ENCODE measurements around the gene ADAT3.
"Not testable (repeated sequence)": the region's sequence is repeated elsewhere in the genome, so short reads cannot be mapped to it uniquely, and the experiment has no call there.

Gene ADAT3

DNA sequence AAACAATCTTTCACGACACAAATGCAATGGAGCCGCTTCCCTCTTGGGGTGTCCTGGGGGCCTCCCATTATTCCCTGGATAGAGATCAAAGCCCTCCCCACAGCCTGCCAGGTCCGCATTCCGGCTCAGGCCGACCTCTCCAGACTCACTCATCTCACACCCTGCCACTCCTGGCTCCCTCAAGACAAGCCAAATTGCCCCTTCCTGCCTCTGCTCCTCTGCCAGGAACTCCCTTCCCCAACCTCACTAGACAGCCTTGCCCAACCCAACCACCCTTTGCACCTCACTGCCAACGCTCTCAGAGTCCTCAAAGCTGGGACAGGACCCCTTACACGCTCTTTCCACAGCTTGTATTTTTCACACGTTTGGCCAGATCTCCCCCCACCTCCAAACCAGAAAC lies 21.4 kb upstream of the ADAT3 start:
- peak overlapping the region; percentile 87 for H3K9ac ChIP-seq (ENCODE audit: low read length)
- no peak overlapping the region for H2AFZ ChIP-seq (ENCODE audit: low read depth, low read length)
- H3K79me2 ChIP-seq (ENCODE audit: low read length), result peaks cover 47% of the 10 kb centered on the region
- H3K9me3 ChIP-seq (ENCODE audit: insufficient read depth, low read length), result no peaks in the 10 kb centered on the region
- no peak for TF ChIP-seq EZH2phosphoT487 (IDR thresholded peaks at IDR 0.05; ENCODE audit: low read depth)
- TF ChIP-seq, protein P1, sequence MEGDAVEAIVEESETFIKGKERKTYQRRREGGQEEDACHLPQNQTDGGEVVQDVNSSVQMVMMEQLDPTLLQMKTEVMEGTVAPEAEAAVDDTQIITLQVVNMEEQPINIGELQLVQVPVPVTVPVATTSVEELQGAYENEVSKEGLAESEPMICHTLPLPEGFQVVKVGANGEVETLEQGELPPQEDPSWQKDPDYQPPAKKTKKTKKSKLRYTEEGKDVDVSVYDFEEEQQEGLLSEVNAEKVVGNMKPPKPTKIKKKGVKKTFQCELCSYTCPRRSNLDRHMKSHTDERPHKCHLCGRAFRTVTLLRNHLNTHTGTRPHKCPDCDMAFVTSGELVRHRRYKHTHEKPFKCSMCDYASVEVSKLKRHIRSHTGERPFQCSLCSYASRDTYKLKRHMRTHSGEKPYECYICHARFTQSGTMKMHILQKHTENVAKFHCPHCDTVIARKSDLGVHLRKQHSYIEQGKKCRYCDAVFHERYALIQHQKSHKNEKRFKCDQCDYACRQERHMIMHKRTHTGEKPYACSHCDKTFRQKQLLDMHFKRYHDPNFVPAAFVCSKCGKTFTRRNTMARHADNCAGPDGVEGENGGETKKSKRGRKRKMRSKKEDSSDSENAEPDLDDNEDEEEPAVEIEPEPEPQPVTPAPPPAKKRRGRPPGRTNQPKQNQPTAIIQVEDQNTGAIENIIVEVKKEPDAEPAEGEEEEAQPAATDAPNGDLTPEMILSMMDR (IDR thresholded peaks at IDR 0.05; ENCODE audit: low read depth, low read length), result no peak
- H3K4me1 ChIP-seq (ENCODE audit: low read length), result peaks cover 23% of the 10 kb centered on the region
- peak overlapping the region; percentile 96 for H3K4me3 ChIP-seq (ENCODE audit: low read length)
- no peaks in the 10 kb centered on the region for H3K36me3 ChIP-seq (replicated peaks; ENCODE audit: low read depth, low read length)
- H3K27ac ChIP-seq (ENCODE audit: low read length), result no peak overlapping the region
- H4K20me1 ChIP-seq (ENCODE audit: insufficient read depth, low read length), result peaks cover 32% of the 10 kb centered on the region
- peak overlapping the region; percentile 79 for H3K4me2 ChIP-seq (ENCODE audit: low read length)
- no peaks in the 10 kb centered on the region for H3K27me3 ChIP-seq (ENCODE audit: low read depth, low read length)

DNA sequence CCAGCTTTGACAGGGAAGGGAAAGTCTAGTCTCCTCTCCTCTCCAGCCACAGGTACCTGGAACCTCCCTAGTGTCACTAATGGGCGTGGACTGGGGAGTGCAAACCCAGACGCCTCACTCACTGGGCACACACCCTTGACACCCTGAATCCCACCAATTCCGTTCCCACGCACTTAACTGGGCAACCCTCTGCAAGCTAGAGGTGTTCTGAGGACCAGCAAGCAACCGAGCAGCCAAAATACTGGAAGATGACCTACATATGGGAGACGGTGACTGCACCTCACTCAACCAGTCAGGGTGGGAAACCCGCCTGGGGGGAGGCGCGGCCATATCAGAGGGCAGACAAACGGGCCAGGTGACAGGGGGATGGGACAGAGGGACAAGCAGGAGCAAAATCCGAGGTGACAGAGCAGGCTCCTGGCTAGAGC lies 20.9 kb upstream of the ADAT3 start:
- H3K4me3 ChIP-seq (ENCODE audit: low read length), result peak overlapping the region; percentile 96
- H3K4me1 ChIP-seq (ENCODE audit: low read length), result peaks cover 23% of the 10 kb centered on the region
- peak overlapping the region; percentile 87 for H3K9ac ChIP-seq (ENCODE audit: low read length)
- no peak overlapping the region for H2AFZ ChIP-seq (ENCODE audit: low read depth, low read length)
- peaks cover 47% of the 10 kb centered on the region for H3K79me2 ChIP-seq (ENCODE audit: low read length)
- H3K27ac ChIP-seq (ENCODE audit: low read length), result no peak overlapping the region
- peaks cover 32% of the 10 kb centered on the region for H4K20me1 ChIP-seq (ENCODE audit: insufficient read depth, low read length)
- H3K27me3 ChIP-seq (ENCODE audit: low read depth, low read length), result no peaks in the 10 kb centered on the region
- H3K9me3 ChIP-seq (ENCODE audit: insufficient read depth, low read length), result no peaks in the 10 kb centered on the region
- peak overlapping the region; percentile 79 for H3K4me2 ChIP-seq (ENCODE audit: low read length)
- H3K36me3 ChIP-seq (replicated peaks; ENCODE audit: low read depth, low read length), result no peaks in the 10 kb centered on the region
- TF ChIP-seq EZH2phosphoT487 (IDR thresholded peaks at IDR 0.05; ENCODE audit: low read depth), result no peak
- TF ChIP-seq, protein P1 (IDR thresholded peaks at IDR 0.05; ENCODE audit: low read depth, low read length), result no peak

DNA sequence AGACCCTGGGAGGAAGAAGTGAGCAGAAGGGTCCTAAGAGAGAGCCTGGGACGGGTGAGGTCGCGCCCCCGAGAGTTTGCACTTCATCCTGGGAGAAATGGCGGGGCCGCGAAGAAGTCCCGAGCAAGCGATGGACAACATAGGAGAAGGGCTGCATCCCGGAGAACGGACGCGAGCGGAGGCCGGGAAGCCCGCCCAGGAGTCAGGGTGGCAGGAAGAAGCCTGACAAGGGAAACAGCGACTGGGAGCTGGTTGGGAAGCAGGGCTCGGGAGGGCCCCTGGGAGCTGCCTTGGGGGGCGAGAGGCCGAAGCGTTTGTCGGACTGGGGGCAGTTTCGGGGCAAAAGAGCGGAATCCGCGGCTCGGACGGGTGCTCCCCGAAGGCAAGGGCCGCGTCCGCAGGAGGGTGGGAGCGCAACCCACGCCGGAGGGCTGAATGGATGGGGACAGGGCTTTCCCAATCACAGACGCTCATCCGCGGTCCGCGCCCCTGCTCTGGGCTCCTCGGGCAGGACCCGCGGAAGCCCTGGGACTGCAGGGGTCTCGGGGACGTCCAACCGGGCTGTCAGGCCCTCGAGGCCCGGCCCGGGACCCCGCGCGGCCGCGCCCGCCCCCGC lies 20.4 kb upstream of the ADAT3 start:
- H3K4me3 ChIP-seq (ENCODE audit: low read length), result peak overlapping the region; percentile 96
- peaks cover 47% of the 10 kb centered on the region for H3K79me2 ChIP-seq (ENCODE audit: low read length)
- no peak overlapping the region for H2AFZ ChIP-seq (ENCODE audit: low read depth, low read length)
- H3K36me3 ChIP-seq (replicated peaks; ENCODE audit: low read depth, low read length), result no peaks in the 10 kb centered on the region
- H3K27me3 ChIP-seq (ENCODE audit: low read depth, low read length), result no peaks in the 10 kb centered on the region
- peak overlapping the region; percentile 79 for H3K4me2 ChIP-seq (ENCODE audit: low read length)
- H3K9ac ChIP-seq (ENCODE audit: low read length), result peak overlapping the region; percentile 87
- no peaks in the 10 kb centered on the region for H3K9me3 ChIP-seq (ENCODE audit: insufficient read depth, low read length)
- peaks cover 32% of the 10 kb centered on the region for H4K20me1 ChIP-seq (ENCODE audit: insufficient read depth, low read length)
- H3K4me1 ChIP-seq (ENCODE audit: low read length), result peaks cover 23% of the 10 kb centered on the region
- TF ChIP-seq EZH2phosphoT487 (IDR thresholded peaks at IDR 0.05; ENCODE audit: low read depth), result no peak
- TF ChIP-seq, protein P1 (IDR thresholded peaks at IDR 0.05; ENCODE audit: low read depth, low read length), result no peak
- H3K27ac ChIP-seq (ENCODE audit: low read length), result no peak overlapping the region

DNA sequence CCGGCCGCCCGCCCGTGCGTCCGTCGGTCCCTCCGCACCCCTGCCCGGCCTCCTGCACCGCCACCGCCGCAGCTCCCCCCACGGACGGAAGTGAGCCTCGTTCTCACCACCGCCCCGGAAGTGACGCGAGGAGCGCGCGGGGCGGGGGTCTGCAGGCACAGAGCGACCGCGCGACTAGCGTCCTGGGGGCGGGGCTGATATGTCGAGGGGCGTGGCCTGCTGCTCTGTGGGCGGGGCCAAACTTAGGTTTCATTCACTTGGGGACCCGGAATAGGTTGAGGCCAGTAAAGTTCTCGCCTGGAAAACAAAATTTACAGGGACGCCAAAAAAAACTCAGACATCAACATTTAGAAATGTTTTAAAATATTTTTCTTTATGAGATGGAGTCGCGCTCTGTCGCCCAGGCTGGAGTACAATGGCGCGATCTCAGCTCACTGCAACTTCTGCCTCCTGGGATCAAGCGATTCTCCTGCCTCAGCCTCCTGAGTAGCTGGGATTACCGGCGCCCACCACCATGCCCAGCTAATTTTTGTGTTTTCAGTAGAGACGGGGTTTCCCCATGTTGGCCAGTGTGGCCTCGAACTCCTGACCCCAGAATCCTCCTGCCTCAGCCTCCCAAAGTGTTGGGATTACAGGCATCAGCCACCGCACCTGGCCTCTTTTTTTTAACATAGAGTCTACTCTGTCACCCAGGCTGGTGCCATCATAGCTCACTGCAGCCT lies 19.6 kb upstream of the ADAT3 start, which contains the start of gene ABHD17A:
ABHD17A (minus strand) TSS at position 99 of the 722 bp plus-strand sequence. CDS start 3,930 bp downstream, outside the sequence.
- peaks cover 32% of the 10 kb centered on the region for H4K20me1 ChIP-seq (ENCODE audit: insufficient read depth, low read length)
- peak within 1 kb of the TSS; percentile 87 for H3K9ac ChIP-seq (ENCODE audit: low read length)
- H3K27ac ChIP-seq (ENCODE audit: low read length); H3K27me3 ChIP-seq (ENCODE audit: low read depth, low read length); H3K9me3 ChIP-seq (ENCODE audit: insufficient read depth, low read length); H3K36me3 ChIP-seq (replicated peaks; ENCODE audit: low read depth, low read length); H2AFZ ChIP-seq (ENCODE audit: low read depth, low read length): not testable (repeated sequence)
- H3K4me2 ChIP-seq (ENCODE audit: low read length), result peak within 1 kb of the TSS; percentile 79
- peaks cover 23% of the 10 kb centered on the region for H3K4me1 ChIP-seq (ENCODE audit: low read length)
- peaks cover 41% of the 10 kb centered on the region for H3K79me2 ChIP-seq (ENCODE audit: low read length)
- peak within 1 kb of the TSS; percentile 96 for H3K4me3 ChIP-seq (ENCODE audit: low read length)

GRCh38 chr19:1886360-1886759 lies 18.8 kb upstream of the ADAT3 start:
- Histone ChIP-seq H3K79me2 (ENCODE audit: low read length) (peaks cover 35% of the 10 kb centered on the region), H4K20me1 (ENCODE audit: insufficient read depth, low read length) (peaks cover 32% of the 10 kb centered on the region), H3K4me1 (ENCODE audit: low read length) (peaks cover 23% of the 10 kb centered on the region)
- H3K9ac ChIP-seq (ENCODE audit: low read length); H2AFZ ChIP-seq (ENCODE audit: low read depth, low read length); H3K4me3 ChIP-seq (ENCODE audit: low read length); H3K4me2 ChIP-seq (ENCODE audit: low read length); H3K9me3 ChIP-seq (ENCODE audit: insufficient read depth, low read length); H3K36me3 ChIP-seq (replicated peaks; ENCODE audit: low read depth, low read length); H3K27ac ChIP-seq (ENCODE audit: low read length); H3K27me3 ChIP-seq (ENCODE audit: low read depth, low read length): not testable (repeated sequence)
